GM19372 (cell line): Measurements from ENCODE around the gene HMCN1.
"Not testable (repeated sequence)": the region's sequence is repeated elsewhere in the genome, so short reads cannot be mapped to it uniquely, and the experiment has no call there.

Source experiments
- ATAC-seq: cut with Tn5 transposase; IDR thresholded peaks from one replicate; pipeline ENCODE4 v1.9.1; 2021; ENCODE audit warnings: mild to moderate bottlenecking, low read depth, moderate library complexity; ENCODE audit not compliant: unreplicated experiment

The HMCN1 gene

GRCh38 chr1:186122837-186123236 is 388.6 kb downstream of the HMCN1 start:
- ATAC-seq, result no peak

GRCh38 chr1:186125035-186125434 is 390.8 kb downstream of the HMCN1 start:
- no peak for ATAC-seq

- ATAC-seq, result no peak
These were observed 391.3 kb downstream of the HMCN1 start for GRCh38 chr1:186125511-186125910.

- no peak for ATAC-seq
These were observed 395.6 kb downstream of the HMCN1 start for GRCh38 chr1:186129758-186130157.

- ATAC-seq, result no peak
These were observed 404.9 kb downstream of the HMCN1 start for GRCh38 chr1:186139115-186139514.

GRCh38 chr1:186139701-186140100 is 405.5 kb downstream of the HMCN1 start:
- ATAC-seq, result no peak

GRCh38 chr1:186142159-186142558 is 408.0 kb downstream of the HMCN1 start:
- ATAC-seq, result no peak

- ATAC-seq, result no peak
These were observed 408.7 kb downstream of the HMCN1 start for GRCh38 chr1:186142916-186143315.

- no peak for ATAC-seq
These were observed 409.3 kb downstream of the HMCN1 start for GRCh38 chr1:186143481-186143880.

- no peak for ATAC-seq
These were observed 410.3 kb downstream of the HMCN1 start for GRCh38 chr1:186144505-186144904.

- ATAC-seq, result no peak
These were observed 412.8 kb downstream of the HMCN1 start for GRCh38 chr1:186146974-186147373.

GRCh38 chr1:186149591-186149990 is 415.4 kb downstream of the HMCN1 start:
- ATAC-seq, result no peak

GRCh38 chr1:186152227-186152619 is 418.0 kb downstream of the HMCN1 start:
- ATAC-seq, result no peak

- ATAC-seq, result no peak
These were observed 418.5 kb downstream of the HMCN1 start for GRCh38 chr1:186152620-186153239.

GRCh38 chr1:186154651-186155050 is 420.5 kb downstream of the HMCN1 start:
- no peak for ATAC-seq

GRCh38 chr1:186155594-186155993 is 421.4 kb downstream of the HMCN1 start:
- ATAC-seq, result peak; percentile 59

- not testable (repeated sequence) for ATAC-seq
These were observed 428.7 kb downstream of the HMCN1 start for GRCh38 chr1:186162895-186163294.

GRCh38 chr1:186164773-186165172 is 430.6 kb downstream of the HMCN1 start:
- no peak for ATAC-seq

- ATAC-seq, result no peak
These were observed 431.1 kb downstream of the HMCN1 start for GRCh38 chr1:186165303-186165702.

GRCh38 chr1:186167096-186167668 is 433.0 kb downstream of the HMCN1 start:
- no peak for ATAC-seq

GRCh38 chr1:186175588-186175987 is 441.4 kb downstream of the HMCN1 start:
- ATAC-seq, result no peak

GRCh38 chr1:186178426-186179043 is 444.3 kb downstream of the HMCN1 start:
- no peak for ATAC-seq
